ENCODE data around the gene RNF130.

DNA sequence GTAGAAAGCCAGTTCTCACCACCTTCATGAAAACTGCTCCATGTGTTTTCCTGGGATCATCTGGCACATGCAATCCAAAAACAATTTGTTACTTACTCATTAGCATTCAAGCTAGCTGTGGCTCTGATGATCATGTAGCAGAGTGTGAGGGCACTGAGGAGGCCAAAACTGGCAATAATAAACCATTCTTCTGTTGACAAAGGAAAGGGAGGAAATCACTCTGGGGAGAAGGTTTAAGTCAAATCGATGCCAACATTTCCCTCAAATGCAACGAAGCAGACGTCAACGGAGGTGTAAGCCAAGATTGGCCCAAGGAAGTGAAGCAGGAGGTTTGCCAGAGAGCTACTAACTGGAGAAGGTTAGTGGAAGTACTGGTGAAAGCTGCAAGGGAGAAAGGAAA is 108.2 kb downstream of the RNF130 start:
- TF ChIP-seq TAF1 (IDR thresholded peaks at IDR 0.05; ENCODE audit: borderline replicate concordance, low read depth, low read length) (no peak), POLR2A (IDR thresholded peaks at IDR 0.05; ENCODE audit: low read depth, low read length) (no peak)
